ENCODE data around the gene JARID2.

JARID2 gene

GRCh38 chr6:15376900-15377487 lies 131.1 kb downstream of the JARID2 start:
- no peak for DNase-seq (ENCODE audit: low read depth)

- no peak for DNase-seq (ENCODE audit: low read depth)
These were observed 132.4 kb downstream of the JARID2 start for GRCh38 chr6:15378272-15378671.

GRCh38 chr6:15378866-15379265 lies 133.0 kb downstream of the JARID2 start:
- no peak for DNase-seq (ENCODE audit: low read depth)

GRCh38 chr6:15380351-15380750 lies 134.5 kb downstream of the JARID2 start:
- no peak for DNase-seq (ENCODE audit: low read depth)

- no peak for DNase-seq (ENCODE audit: low read depth)
These were observed 136.2 kb downstream of the JARID2 start for GRCh38 chr6:15382089-15382488.

- no peak for DNase-seq (ENCODE audit: low read depth)
These were observed 136.8 kb downstream of the JARID2 start for GRCh38 chr6:15382712-15383111.

- no peak for DNase-seq (ENCODE audit: low read depth)
These were observed 139.0 kb downstream of the JARID2 start for GRCh38 chr6:15384901-15385300.

GRCh38 chr6:15385521-15385920 lies 139.7 kb downstream of the JARID2 start:
- DNase-seq (ENCODE audit: low read depth) = no peak

- no peak for DNase-seq (ENCODE audit: low read depth)
These were observed 140.4 kb downstream of the JARID2 start for GRCh38 chr6:15386110-15386755.

- no peak for DNase-seq (ENCODE audit: low read depth)
These were observed 140.9 kb downstream of the JARID2 start for GRCh38 chr6:15386756-15387112.

GRCh38 chr6:15387118-15387517 lies 141.2 kb downstream of the JARID2 start:
- DNase-seq (ENCODE audit: low read depth) = no peak

- DNase-seq (ENCODE audit: low read depth) = peak; percentile 18
These were observed 143.4 kb downstream of the JARID2 start for GRCh38 chr6:15389084-15389764.

- no peak for DNase-seq (ENCODE audit: low read depth)
These were observed 144.2 kb downstream of the JARID2 start for GRCh38 chr6:15389765-15390723.

- no peak for DNase-seq (ENCODE audit: low read depth)
These were observed 145.6 kb downstream of the JARID2 start for GRCh38 chr6:15391500-15391899.

GRCh38 chr6:15392182-15392581 lies 146.3 kb downstream of the JARID2 start:
- no peak for DNase-seq (ENCODE audit: low read depth)

GRCh38 chr6:15393605-15394004 lies 147.7 kb downstream of the JARID2 start:
- no peak for DNase-seq (ENCODE audit: low read depth)

GRCh38 chr6:15395087-15395486 lies 149.2 kb downstream of the JARID2 start:
- DNase-seq (ENCODE audit: low read depth) = no peak

GRCh38 chr6:15396808-15397207 lies 150.9 kb downstream of the JARID2 start:
- no peak for DNase-seq (ENCODE audit: low read depth)

GRCh38 chr6:15398633-15399275 lies 152.9 kb downstream of the JARID2 start:
- DNase-seq (ENCODE audit: low read depth) = no peak

GRCh38 chr6:15399641-15400470 lies 154.0 kb downstream of the JARID2 start:
- DNase-seq (ENCODE audit: low read depth) = no peak

GRCh38 chr6:15400572-15401004 lies 154.7 kb downstream of the JARID2 start:
- no peak for DNase-seq (ENCODE audit: low read depth)
